SK-N-SH treated with all-trans-retinoic acid at 6 μM for 48 hours (cell line): ENCODE measurements around the gene SLC25A33.

Source experiments
- CSDC2 ChIP-seq: fragments of 250-450 bp; sonication (Bioruptor Pico); IDR thresholded peaks from 2 replicates; pipeline ENCODE4 v1.5.0; 2020; ENCODE audit warnings: mild to moderate bottlenecking, moderate library complexity
- TCF4 ChIP-seq: fragments of 250-450 bp; sonication (Bioruptor Pico); IDR thresholded peaks from 2 replicates; pipeline ENCODE4 v1.8.0; 2021; ENCODE audit warnings: mild to moderate bottlenecking, moderate library complexity, borderline replicate concordance

DNA sequence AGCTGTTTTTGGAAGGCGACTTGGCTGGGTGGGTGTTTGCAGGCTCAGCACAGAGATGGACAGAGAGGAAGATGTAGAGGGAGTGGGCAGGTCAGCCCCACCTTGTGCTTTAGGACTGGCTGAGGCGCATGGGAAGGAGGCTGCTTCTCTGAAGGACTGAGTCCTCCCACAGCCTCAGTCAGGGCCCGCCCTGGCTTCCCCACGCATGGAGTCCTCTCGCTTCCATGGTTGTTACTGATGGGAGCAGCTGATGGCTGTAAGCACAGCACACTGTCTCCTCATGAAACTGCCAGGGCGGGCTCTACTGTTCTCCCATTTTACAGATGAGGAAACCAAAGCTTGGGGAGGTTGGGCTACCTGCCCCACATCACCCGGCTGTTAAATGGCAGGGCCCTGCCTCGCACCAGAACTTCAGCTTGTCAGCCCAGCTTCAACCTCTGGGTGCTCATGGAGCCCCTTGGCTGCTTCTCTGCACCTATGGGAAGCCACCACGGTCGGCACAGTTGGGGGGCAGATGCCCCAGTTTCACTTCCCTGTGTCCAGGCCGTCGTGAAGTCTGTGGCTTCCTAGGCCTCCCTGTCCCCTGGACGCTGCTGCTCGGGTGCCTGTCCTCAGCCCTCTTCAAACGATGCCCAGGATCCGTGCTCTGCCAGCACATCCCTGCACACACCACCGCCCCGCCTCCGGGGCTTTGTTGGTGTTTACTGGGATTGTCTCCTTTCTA is 51.8 kb downstream of the SLC25A33 start:
- TF ChIP-seq TCF4 (CRISPR knock-in tag) = no peak
- no peak for TF ChIP-seq CSDC2 (CRISPR knock-in tag)
